Measurements from ENCODE around the gene SNX9.

Gene SNX9

DNA sequence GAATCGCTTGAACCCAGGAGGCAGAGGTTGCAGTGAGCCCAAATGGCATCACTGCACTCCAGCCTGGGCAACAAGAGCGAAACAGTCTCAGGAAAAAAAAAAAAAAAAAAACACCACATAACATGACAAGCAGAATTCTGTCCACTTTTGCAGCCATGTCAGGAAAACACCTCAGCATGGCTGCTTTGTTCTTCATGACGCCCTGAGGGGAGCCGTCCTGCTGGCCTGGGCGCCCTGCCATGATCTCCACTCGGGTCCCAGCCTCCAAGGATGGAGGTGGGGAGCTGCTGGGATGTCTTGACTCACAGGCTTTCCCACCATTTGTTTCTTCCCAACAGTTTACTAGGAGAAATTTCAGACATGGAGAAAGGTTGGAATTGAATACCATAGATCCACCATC lies 42.2 kb downstream of the SNX9 start:
- DNase-seq (ENCODE audit: low spot score), result no peak
- in situ Hi-C loops (cut with MboI; ENCODE audit: low pct_unique_long_range_greater_than_20kb, low sequenced_read_pairs, unreplicated experiment), result no loop called here

GRCh38 chr6:157867155-157867559 lies 44.1 kb downstream of the SNX9 start:
- TF ChIP-seq, protein P1, sequence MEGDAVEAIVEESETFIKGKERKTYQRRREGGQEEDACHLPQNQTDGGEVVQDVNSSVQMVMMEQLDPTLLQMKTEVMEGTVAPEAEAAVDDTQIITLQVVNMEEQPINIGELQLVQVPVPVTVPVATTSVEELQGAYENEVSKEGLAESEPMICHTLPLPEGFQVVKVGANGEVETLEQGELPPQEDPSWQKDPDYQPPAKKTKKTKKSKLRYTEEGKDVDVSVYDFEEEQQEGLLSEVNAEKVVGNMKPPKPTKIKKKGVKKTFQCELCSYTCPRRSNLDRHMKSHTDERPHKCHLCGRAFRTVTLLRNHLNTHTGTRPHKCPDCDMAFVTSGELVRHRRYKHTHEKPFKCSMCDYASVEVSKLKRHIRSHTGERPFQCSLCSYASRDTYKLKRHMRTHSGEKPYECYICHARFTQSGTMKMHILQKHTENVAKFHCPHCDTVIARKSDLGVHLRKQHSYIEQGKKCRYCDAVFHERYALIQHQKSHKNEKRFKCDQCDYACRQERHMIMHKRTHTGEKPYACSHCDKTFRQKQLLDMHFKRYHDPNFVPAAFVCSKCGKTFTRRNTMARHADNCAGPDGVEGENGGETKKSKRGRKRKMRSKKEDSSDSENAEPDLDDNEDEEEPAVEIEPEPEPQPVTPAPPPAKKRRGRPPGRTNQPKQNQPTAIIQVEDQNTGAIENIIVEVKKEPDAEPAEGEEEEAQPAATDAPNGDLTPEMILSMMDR (IDR thresholded peaks at IDR 0.05; ENCODE audit: extremely low read depth, insufficient read depth, missing control alignments), result no peak
- in situ Hi-C loops (cut with MboI; ENCODE audit: low pct_unique_long_range_greater_than_20kb, low sequenced_read_pairs, unreplicated experiment), result no loop called here
- DNase-seq (ENCODE audit: low spot score), result no peak

More for the DNA sequence above, 42.2 kb downstream of the SNX9 start:
- TF ChIP-seq, protein P1 (IDR thresholded peaks at IDR 0.05; ENCODE audit: extremely low read depth, insufficient read depth, missing control alignments), result no peak

- in situ Hi-C loops (cut with MboI; ENCODE audit: low pct_unique_long_range_greater_than_20kb, low sequenced_read_pairs, unreplicated experiment), result no loop called here
- no peak for DNase-seq (ENCODE audit: low spot score)
- TF ChIP-seq, protein P1 (IDR thresholded peaks at IDR 0.05; ENCODE audit: extremely low read depth, insufficient read depth, missing control alignments), result no peak
These were observed 44.9 kb downstream of the SNX9 start for GRCh38 chr6:157867981-157868380.

GRCh38 chr6:157868835-157869234 lies 45.8 kb downstream of the SNX9 start:
- no peak for DNase-seq (ENCODE audit: low spot score)
- in situ Hi-C loops (cut with MboI; ENCODE audit: low pct_unique_long_range_greater_than_20kb, low sequenced_read_pairs, unreplicated experiment), result no loop called here
- TF ChIP-seq, protein P1 (IDR thresholded peaks at IDR 0.05; ENCODE audit: extremely low read depth, insufficient read depth, missing control alignments), result no peak

GRCh38 chr6:157869673-157870302 lies 46.7 kb downstream of the SNX9 start:
- TF ChIP-seq, protein P1 (IDR thresholded peaks at IDR 0.05; ENCODE audit: extremely low read depth, insufficient read depth, missing control alignments), result no peak
- in situ Hi-C loops (cut with MboI; ENCODE audit: low pct_unique_long_range_greater_than_20kb, low sequenced_read_pairs, unreplicated experiment), result loop anchor here (10.0 kb wide), 1 partner anchor 115 kb away; no protein-coding TSS in a partner anchor

DNA sequence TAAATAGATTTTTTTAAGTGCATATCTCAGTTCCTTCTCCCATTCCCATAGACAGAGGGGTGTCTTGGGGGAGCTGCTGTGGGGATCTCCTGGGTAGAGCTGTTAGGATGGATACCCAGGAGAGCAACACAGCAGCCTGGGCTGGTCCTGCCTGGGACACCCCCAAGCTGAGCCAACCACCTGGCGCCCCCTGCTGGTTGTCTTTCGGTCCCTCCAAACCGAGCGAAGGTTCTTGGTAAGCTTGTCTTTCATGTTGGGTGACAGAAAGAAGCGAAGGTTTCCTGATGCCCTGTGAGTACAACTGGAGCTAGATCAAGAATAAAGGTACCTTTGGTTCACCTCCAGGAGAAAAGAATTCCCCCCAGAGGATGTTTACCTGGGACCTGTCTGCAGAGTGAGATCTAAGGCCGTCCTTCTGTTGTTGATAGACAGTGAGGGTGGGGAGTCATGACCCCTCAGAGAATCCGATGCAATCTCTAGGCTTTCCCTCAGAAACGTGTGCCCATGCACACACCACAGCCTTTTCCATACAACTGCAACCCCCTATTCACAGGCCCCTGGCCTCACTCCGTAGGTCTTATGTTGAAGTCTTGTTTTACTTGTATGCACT lies 50.8 kb downstream of the SNX9 start:
- in situ Hi-C loops (cut with MboI; ENCODE audit: low pct_unique_long_range_greater_than_20kb, low sequenced_read_pairs, unreplicated experiment), result loop anchor here (10.0 kb wide), 1 partner anchor 119 kb away; no protein-coding TSS in a partner anchor
- peak; percentile 66 for DNase-seq (ENCODE audit: low spot score)
- TF ChIP-seq, protein P1 (IDR thresholded peaks at IDR 0.05; ENCODE audit: extremely low read depth, insufficient read depth, missing control alignments), result peak; percentile 92

More at GRCh38 chr6:157869673-157870302, 46.7 kb downstream of the SNX9 start:
- no peak for DNase-seq (ENCODE audit: low spot score)

Data from GM13977 (cell line).